Measurements from ENCODE around the gene MAST1. TPM values are rescaled to one million over a fixed set of nuclear protein-coding genes. Genes with fewer than 3 reads are reported as not detected.
"Not testable (repeated sequence)": the region's sequence is repeated elsewhere in the genome, so short reads cannot be mapped to it uniquely, and the experiment has no call there.

MAST1 gene
- 0.26 and 1.1 TPM in 2 replicates for total RNA-seq

DNA sequence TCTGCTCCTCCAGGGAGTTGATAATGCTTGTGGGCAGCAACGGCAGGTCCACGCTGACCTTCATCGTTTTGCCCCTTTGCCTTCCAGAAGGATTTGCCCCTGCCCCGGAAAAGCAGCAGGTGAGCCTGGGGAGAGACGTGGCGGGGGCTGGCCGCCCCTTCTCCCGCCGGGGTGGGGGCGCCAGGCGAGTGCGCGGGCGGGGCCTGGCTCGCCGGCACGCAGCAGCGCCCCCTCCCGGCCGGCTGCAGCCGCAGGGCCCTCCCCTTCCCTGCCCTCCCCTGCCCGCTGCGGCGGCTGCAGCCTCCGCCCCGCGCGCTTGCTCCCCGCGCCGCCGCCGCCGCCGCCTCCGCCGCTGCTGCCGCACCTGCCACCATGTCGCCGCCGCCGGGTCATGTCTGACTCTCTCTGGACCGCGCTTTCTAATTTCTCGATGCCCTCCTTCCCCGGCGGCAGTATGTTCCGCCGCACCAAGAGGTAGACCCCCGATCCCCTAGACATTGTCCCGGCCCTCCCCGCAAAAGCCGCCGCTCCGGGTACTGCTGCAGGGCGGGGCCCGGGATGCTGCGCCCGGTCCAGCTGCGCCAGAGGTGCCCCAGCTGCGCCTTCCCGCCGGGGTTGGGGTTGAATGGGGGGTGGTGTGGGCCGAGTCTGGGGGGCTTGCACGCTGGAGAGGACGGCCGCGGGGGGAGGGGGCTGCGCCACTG is at the start of gene MAST1:
TSS of gene MAST1 (plus strand) at position 334 of the 704 bp plus-strand sequence. CDS start at position 392, 58 bp downstream.
- peak in 1 of 2 donors; percentile 32 for DNase-seq (ENCODE audit: low read depth in 2 of 2)

DNA sequence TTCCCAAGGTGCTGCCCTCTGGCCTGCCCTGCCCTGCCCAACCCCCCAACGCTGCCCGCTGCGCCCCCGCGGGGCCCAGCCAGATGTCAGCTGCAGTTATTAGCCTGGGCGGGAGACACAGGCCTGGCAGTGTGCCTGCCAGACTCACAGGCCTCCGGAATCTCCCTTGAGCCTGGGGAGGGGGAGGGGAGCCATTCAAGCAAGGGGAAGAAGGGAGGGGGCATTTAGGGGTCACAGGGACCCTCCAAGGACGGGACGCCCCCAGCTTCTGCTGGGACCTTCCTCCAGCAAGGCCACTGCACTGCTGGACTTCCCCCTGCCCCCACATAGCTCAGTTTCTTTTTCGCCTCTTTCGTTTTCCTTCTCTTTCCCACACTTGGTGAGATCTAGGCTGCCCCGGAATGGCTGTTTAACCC is 49.6 kb upstream of the MAST1 start:
- peak in 1 of 2 donors; percentile 80 for DNase-seq (ENCODE audit: low read depth in 2 of 2)

DNA sequence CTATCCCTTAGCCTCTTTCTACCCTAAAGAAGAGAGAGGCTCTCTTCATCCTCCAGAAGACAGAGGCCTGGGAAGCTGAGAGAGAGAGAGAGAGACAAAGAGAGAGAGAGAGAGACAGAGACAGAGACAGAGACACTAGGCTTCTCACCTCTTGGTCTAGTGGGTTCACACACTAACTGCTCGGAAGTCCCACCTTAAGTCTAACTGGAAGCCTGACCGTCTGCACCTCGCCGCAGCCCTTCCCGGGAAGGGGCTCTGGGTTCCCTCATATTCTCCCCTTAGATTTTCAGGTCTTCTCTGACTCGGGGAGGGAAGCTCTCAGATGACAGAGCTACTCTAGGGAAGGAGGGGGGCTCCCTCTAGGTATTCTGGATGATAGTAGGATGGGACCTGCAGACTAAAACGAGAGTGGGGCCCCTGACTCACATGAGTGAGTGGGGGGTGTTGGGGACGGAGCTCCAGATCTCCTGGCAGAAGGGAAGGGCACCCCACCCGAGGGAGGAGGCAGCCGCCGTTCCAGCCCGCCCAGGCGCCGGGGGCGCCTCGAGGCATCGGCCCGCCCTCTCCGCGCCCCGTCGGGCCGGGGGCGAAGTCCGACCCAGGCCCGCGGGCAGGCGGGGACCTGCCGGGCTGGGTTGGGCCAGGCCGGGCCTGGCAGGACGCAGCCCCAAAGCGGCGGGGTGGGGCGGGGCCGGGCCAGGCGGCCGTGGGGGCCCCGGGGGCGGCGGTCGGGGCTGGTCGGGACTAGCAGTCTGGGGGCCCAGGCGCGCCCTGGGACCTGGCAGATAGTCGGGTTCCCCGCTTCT is 49.0 kb upstream of the MAST1 start:
- DNase-seq (ENCODE audit: low read depth in 2 of 2) = peak in 1 of 2 donors; percentile 33

DNA sequence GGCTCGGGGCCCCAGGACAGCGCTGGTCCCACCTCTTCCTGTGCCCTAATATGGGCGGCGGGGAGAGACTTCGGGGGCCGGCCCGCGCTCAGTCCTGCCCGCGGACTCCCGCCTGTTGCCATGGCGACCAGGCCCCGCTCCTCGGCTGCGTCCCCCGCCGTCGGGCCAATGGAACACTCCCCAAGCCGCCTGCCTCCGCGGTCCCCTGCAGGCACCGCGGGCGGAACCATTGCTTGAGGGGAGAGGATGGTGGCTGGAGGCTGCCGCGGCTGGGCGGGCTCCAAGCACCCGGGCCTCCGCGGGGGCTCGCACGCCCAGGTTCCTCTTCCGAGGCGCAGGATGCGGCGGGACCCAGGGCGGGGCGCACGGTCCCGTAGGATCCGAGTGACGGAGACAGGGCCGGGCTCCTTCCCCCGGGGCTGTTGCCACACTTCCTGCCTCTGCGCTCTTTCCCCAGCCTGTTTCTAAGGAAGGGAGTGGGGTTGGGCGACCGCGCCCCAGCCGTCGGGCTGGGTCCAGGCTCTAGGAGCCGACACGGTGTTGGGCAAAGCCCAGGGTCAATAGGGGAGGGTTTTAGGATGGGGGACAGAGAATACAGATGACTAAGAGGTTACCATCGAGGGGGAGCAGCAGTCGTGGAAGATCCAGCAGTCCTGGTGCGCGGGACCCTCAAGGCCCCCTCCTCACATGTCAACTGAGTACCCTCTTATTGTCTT is 48.3 kb upstream of the MAST1 start:
- DNase-seq (ENCODE audit: low read depth in 2 of 2) = peak; percentile 82 to 95

DNA sequence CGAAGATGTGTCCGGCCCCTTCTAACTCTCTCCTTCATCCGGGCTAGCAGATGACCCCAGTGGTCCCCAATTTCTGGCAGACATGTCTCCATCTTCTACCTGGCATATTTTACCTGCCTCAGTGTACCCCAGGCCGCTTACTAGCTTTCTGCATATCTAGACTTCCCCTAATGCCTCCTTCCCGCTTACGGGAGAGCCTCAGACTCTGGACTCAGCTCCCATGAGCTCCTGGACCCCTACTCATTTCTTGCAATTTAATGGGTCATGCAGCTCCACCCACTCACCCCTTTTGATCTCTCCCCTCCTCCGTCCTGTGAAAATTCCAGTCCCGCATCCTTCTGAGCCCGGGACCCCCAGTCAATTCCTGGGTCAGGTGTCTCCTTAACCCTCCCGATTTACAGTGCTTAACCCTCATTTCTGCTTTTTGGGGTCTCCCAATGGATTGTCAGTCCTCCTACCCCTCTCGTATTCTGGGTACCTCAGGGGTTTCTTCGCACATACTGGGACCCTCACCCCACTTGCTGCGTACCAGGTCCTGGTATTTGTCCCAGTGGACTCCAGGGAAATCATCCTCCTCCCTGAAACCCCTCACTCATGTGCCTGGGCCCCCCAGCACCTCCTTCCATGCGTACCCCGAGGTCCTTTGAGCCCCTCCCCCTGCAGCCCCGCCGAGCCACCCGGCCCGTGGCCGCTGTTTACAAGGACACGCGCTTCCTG is 47.5 kb upstream of the MAST1 start:
- no peak for DNase-seq (ENCODE audit: low read depth in 2 of 2)

DNA sequence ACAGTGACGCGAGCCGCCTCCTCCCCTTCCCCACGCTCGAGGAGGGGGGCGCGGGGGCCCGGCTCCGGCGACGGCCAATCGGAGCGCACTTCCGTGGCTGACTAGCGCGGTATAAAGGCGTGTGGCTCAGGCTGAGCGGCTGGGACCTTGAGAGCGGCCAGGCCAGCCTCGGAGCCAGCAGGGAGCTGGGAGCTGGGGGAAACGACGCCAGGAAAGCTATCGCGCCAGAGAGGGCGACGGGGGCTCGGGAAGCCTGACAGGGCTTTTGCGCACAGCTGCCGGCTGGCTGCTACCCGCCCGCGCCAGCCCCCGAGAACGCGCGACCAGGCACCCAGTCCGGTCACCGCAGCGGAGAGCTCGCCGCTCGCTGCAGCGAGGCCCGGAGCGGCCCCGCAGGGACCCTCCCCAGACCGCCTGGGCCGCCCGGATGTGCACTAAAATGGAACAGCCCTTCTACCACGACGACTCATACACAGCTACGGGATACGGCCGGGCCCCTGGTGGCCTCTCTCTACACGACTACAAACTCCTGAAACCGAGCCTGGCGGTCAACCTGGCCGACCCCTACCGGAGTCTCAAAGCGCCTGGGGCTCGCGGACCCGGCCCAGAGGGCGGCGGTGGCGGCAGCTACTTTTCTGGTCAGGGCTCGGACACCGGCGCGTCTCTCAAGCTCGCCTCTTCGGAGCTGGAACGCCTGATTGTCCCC is 46.8 kb upstream of the MAST1 start, which contains the start of gene JUNB:
TSS of gene JUNB (plus strand) at position 142 of the 706 bp plus-strand sequence. CDS start at position 428, 286 bp downstream.
- DNase-seq (ENCODE audit: low read depth in 2 of 2) = peak; percentile 94 to 98

DNA sequence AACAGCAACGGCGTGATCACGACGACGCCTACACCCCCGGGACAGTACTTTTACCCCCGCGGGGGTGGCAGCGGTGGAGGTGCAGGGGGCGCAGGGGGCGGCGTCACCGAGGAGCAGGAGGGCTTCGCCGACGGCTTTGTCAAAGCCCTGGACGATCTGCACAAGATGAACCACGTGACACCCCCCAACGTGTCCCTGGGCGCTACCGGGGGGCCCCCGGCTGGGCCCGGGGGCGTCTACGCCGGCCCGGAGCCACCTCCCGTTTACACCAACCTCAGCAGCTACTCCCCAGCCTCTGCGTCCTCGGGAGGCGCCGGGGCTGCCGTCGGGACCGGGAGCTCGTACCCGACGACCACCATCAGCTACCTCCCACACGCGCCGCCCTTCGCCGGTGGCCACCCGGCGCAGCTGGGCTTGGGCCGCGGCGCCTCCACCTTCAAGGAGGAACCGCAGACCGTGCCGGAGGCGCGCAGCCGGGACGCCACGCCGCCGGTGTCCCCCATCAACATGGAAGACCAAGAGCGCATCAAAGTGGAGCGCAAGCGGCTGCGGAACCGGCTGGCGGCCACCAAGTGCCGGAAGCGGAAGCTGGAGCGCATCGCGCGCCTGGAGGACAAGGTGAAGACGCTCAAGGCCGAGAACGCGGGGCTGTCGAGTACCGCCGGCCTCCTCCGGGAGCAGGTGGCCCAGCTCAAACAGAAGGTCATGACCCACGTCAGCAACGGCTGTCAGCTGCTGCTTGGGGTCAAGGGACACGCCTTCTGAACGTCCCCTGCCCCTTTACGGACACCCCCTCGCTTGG is 46.1 kb upstream of the MAST1 start:
- DNase-seq (ENCODE audit: low read depth in 2 of 2) = peak in 1 of 2 donors; percentile 57

DNA sequence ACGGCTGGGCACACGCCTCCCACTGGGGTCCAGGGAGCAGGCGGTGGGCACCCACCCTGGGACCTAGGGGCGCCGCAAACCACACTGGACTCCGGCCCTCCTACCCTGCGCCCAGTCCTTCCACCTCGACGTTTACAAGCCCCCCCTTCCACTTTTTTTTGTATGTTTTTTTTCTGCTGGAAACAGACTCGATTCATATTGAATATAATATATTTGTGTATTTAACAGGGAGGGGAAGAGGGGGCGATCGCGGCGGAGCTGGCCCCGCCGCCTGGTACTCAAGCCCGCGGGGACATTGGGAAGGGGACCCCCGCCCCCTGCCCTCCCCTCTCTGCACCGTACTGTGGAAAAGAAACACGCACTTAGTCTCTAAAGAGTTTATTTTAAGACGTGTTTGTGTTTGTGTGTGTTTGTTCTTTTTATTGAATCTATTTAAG is 45.4 kb upstream of the MAST1 start:
- DNase-seq (ENCODE audit: low read depth in 2 of 2) = no peak

DNA sequence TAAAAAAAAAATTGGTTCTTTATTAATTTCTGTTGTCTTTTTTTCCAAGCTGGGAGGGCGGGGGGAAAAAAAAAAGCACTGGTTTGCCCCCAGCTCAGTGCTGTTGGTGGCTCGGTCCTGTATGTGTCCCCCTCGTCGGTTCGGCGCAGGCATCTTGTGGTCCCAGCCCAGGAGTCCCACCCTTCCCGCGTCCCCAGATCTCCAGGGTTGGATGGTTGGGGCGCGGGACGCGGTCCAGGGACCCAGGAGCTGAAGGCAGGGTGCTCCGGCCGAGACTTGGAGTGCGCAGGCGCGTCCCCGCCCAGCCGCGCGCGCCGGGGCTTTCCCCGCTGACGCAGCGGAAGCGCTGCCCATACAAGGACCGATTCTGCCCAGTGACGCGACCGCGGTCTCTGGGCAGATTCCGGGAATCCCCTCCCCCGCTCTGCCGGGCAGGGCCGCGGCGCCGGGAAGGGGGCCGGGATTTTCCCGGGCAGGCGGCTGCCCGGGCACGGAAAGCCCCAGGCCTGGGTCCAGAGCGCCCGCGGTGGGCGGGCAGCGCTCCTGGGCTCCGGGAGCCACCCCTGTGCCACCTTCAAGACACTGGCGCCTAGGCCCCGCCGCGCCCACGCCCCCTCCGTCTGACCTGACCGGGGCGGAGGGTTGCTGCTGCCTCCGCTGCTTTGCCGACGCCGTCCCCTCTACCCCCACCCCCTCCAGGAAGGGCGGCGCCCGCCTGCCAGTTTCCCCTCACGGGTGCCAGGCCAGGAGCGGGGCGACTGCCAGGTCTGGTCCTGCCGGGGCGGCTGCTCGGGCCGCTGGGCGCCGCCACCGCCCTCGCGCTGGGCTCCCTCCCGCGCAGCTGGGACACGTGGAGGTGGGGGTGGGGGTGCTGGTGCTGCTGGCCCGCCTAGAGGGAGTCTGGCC is 44.8 kb upstream of the MAST1 start:
- peak; percentile 88 to 95 for DNase-seq (ENCODE audit: low read depth in 2 of 2)

DNA sequence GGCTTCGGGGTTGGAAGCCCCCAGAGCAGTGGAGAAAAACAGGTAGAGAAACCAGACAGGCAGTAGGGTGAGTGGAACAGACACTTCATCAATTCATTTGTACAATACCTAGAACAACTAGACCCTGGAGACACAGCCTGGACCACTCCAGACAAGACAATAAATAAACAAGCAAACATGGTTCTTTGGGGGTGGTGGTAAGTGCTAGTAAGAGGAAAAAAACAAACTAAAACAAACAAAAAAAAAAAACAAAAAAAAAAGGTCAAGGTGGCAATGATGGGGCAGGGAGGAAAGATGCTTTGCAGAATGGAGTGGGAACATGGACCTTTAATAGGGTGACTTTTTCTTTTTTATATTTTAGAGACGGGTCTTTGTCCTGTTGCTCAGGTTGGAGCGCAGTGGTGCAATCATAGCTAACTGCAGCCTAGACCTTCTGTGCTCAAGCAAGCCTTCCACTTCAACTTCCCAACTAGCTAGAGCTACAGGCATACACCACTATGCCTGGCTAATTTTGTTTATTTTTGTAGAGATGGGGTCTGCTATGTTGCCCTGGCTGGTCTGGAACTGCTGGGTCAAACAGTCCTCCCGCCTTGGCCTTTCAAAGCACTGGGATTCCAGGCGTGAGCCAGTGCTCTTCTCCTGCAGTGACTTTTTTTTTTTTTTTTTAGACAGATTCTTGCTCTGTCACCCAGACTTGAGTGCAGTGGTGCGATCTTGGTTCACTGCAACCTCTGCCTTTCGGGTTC is 43.9 kb upstream of the MAST1 start:
- no peak for DNase-seq (ENCODE audit: low read depth in 2 of 2)

DNA sequence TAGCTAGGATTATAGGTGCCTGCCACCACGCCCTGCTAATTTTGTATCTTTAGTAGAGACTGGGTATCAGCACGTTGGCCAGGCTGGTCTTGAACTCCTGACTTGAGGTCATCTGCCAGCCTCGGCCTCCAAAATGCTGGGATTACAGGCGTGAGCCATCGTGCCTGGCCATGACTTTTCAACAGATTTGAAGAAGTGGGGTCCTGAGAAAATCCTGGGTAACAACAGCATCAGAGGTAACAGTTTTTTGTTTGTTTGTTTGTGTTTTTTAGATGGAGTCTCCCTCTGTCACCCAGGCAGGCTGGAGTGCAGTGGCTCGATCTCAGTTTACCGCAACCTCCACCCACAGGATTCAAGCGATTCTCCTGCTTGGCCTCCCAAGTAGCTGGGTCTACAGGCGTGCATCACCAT is 43.3 kb upstream of the MAST1 start:
- DNase-seq (ENCODE audit: low read depth in 2 of 2) = no peak

DNA sequence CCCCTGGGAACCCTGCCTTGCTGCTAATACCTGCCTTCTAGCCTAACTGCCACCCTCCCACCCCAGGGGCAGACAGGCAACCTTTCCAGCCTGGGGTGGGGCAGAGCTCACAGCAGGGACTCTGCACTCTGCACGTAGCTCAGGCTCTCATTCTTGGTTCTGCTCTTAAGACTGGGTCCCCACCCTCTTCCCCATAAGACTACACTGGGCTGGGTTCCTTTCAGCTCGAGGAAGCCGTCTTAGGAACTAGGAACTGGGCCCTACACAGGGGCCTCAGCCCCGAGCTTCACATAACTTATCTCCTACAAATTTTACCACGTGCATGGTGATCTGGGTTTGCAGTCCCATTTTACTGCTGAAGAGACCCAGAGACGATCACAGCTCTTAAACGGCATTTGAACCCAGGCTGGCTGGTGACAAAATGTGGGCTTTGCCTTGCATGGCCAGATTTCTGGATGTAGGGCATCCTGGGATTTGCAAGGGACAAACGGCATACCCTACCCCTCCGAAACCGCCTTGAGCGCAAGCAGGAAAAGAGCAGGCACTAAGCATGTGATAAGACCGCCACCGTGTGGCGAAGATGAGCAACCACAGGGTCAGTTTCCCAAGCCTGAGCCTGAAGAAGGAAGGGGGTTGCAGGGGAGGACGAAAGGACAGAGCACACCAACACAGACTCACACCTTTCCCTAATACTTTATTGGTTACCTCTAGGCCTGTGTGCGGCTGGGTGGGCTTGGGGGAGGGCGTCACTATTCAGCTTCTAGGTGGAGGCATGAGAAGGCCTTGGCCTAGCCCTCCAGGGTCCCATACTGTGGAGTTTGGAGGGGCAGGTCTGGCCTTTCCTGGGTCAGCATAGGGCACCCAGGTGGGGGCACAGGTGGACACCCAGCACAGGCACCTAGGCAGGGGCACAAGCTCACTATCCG is 41.9 kb upstream of the MAST1 start:
- DNase-seq (ENCODE audit: low read depth in 2 of 2) = peak in 1 of 2 donors; percentile 79

DNA sequence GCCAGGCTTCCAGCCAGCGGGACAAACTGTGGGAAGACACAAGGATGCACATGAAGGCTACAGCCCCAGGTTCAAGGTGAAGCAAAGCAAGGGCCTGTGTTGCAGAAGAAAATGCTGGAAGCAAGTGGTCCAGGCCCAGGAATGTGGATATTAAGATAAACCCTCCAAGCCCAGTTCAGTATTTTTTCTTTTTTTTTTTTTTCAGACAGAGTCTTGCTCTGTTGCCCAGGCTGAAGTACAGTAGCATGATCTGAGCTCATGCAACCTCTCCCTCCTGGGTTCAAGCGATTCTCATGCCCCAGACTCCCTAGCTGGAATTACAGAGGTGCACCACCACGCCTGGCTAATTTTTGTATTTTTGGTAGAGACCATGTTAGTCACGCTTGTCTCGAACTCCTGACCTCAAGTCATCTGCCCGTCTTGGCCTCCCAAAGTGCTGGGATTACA is 41.2 kb upstream of the MAST1 start:
- no peak for DNase-seq (ENCODE audit: low read depth in 2 of 2)

DNA sequence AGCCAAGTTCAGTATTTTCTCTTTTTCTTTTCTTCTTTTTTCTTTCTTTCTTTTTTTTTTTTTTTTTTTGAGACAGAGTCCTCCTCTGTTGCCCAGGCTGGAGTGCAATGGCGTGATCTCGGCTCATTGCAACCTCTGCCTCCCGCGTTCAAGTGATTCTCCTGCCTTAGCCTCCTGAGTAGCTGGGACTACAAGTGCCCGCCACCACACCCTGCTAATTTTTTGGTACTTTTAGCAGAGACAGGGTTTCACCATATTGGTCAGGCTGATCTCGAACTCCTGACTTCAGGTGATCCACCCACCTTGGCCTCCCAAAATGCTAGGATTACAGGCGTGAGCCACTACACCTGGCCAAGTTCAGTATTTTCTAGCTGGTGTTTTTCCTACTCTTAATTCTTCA is 40.7 kb upstream of the MAST1 start:
- not testable (repeated sequence) for DNase-seq (ENCODE audit: low read depth in 2 of 2)

DNA sequence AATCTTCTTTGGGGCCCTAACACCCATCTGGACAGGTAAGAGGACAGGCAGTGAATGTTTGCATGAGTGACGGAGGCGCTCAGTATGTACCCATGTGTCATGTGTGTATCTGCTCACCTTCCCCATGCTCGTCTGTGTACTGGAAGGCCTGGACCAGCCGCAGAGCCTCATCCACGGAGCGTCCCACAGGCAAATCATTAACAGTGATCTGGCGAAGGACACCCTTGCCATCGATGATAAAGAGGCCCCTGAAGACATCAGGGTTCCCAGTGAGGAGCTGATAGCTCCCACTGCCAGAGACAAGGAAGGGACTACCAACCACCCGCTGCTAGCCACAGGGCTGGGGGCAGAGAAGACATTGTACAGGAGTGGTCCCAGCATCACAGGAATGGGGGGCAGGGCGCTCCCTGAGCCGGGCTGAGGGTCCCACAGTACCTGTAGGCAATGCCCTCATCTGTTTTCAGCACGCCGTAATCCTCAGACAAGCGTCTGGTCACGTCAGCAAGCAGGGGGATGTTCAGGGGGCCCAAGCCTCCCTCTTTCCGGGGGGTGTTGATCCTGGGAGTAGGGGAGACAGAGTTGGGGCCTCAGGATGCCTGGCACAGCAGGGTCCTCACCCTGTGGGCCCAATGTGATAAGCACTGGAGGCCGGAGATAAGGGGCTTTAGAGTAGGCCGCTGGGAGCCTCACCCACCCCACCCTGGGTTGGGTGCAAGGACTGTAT is 38.4 kb upstream of the MAST1 start:
- DNase-seq (ENCODE audit: low read depth in 2 of 2) = no peak

DNA sequence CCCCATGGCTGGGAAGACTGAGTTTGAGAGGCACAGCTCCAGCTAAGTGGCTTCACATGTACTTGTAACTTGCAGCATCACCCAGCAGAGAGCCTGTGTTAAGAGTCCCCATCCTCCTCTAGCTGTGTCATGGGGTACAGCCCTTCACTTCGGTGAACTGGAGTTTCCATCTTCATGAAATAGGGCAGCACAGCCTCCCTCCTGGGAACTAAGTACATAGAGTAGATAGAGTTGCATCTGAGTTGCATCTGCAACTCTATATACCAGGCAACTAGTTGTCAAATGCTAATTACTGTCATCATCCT is 37.9 kb upstream of the MAST1 start:
- no peak for DNase-seq (ENCODE audit: low read depth in 2 of 2)

Measured in dermis microvascular lymphatic vessel endothelial cell (primary cell).